Amniotic epithelial cell (primary cell): ENCODE measurements around the gene ASPRV1.
A peak's percentile ranks its signal among the peaks of the same experiment; 100 is the strongest.

Experiments
- DNase-seq: peaks from one replicate; pipeline ENCODE4 v3.0.0-alpha.2; 2010; ENCODE audit warnings: low read depth

ASPRV1 gene

GRCh38 chr2:69988086-69988635 is 26.7 kb upstream of the ASPRV1 start:
- DNase-seq, result no peak

- DNase-seq, result no peak
Observed at GRCh38 chr2:69986691-69987090, 25.3 kb upstream of the ASPRV1 start.

GRCh38 chr2:69985688-69986087 is 24.3 kb upstream of the ASPRV1 start:
- DNase-seq, result peak; percentile 54

- DNase-seq, result no peak
Observed at GRCh38 chr2:69985216-69985615, 23.8 kb upstream of the ASPRV1 start.

- no peak for DNase-seq
Observed at GRCh38 chr2:69983392-69983966, 22.0 kb upstream of the ASPRV1 start.

GRCh38 chr2:69979902-69980807 is 18.7 kb upstream of the ASPRV1 start:
- DNase-seq, result no peak

- DNase-seq, result no peak
Observed at GRCh38 chr2:69977906-69978482, 16.6 kb upstream of the ASPRV1 start.

- no peak for DNase-seq
Observed at GRCh38 chr2:69977186-69977585, 15.8 kb upstream of the ASPRV1 start.

- no peak for DNase-seq
Observed at GRCh38 chr2:69975853-69976462, 14.5 kb upstream of the ASPRV1 start.

GRCh38 chr2:69975136-69975852 is 13.9 kb upstream of the ASPRV1 start:
- DNase-seq, result no peak

- peak; percentile 73 for DNase-seq
Observed at GRCh38 chr2:69973335-69973735, 11.9 kb upstream of the ASPRV1 start.

- DNase-seq, result no peak
Observed at GRCh38 chr2:69972822-69973221, 11.4 kb upstream of the ASPRV1 start.

GRCh38 chr2:69969991-69970390 is 8.6 kb upstream of the ASPRV1 start:
- DNase-seq, result no peak

- DNase-seq, result no peak
Observed at GRCh38 chr2:69969126-69969983, 7.9 kb upstream of the ASPRV1 start.

GRCh38 chr2:69968609-69969008 is 7.2 kb upstream of the ASPRV1 start:
- DNase-seq, result no peak

- no peak for DNase-seq
Observed at GRCh38 chr2:69966496-69966895, 5.1 kb upstream of the ASPRV1 start.

- DNase-seq, result no peak
Observed at GRCh38 chr2:69965756-69966445, 4.5 kb upstream of the ASPRV1 start.

- no peak for DNase-seq
Observed at GRCh38 chr2:69964353-69964841, 3.0 kb upstream of the ASPRV1 start.

GRCh38 chr2:69962986-69963730 is 1.7 kb upstream of the ASPRV1 start:
- DNase-seq, result no peak
